ENCODE measurements around the gene MSX2. TPM values are rescaled to one million over a fixed set of nuclear protein-coding genes. Genes with fewer than 3 reads are reported as not detected.

The MSX2 gene
- total RNA-seq, 2 experiments from 2014 or later = not detected

- Histone ChIP-seq H3K4me1 (ENCODE audit: insufficient read depth, low read length, poor library complexity, severe bottlenecking) (no peaks in the 10 kb centered on the region), H3K27ac (ENCODE audit: low read depth, low read length, poor library complexity, severe bottlenecking) (no peak overlapping the region), H2AFZ (ENCODE audit: low read length) (no peak overlapping the region), H3K36me3 (ENCODE audit: insufficient read depth, low read length) (no peaks in the 10 kb centered on the region), H3K79me2 (ENCODE audit: insufficient read depth, low read depth, low read length) (no peaks in the 10 kb centered on the region), H3K4me2 (ENCODE audit: low read length) (no peak overlapping the region), H3K9me2 (ENCODE audit: insufficient read depth, low read length) (no peaks in the 10 kb centered on the region), H3K9me3 (ENCODE audit: low read length) (no peaks in the 10 kb centered on the region), H4K20me1 (ENCODE audit: insufficient read depth, low read length) (no peaks in the 10 kb centered on the region), H3K4me3 (ENCODE audit: low read depth, low read length, poor library complexity, severe bottlenecking) (no peak overlapping the region)
- DNase-seq (ENCODE audit: low spot score) = no peak
- TF ChIP-seq, protein P1, sequence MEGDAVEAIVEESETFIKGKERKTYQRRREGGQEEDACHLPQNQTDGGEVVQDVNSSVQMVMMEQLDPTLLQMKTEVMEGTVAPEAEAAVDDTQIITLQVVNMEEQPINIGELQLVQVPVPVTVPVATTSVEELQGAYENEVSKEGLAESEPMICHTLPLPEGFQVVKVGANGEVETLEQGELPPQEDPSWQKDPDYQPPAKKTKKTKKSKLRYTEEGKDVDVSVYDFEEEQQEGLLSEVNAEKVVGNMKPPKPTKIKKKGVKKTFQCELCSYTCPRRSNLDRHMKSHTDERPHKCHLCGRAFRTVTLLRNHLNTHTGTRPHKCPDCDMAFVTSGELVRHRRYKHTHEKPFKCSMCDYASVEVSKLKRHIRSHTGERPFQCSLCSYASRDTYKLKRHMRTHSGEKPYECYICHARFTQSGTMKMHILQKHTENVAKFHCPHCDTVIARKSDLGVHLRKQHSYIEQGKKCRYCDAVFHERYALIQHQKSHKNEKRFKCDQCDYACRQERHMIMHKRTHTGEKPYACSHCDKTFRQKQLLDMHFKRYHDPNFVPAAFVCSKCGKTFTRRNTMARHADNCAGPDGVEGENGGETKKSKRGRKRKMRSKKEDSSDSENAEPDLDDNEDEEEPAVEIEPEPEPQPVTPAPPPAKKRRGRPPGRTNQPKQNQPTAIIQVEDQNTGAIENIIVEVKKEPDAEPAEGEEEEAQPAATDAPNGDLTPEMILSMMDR (conservative IDR thresholded peaks at IDR 0.05; ENCODE audit: low read length) = no peak
- no peak for TF ChIP-seq EZH2phosphoT487 (IDR thresholded peaks at IDR 0.05; ENCODE audit: borderline replicate concordance, low read depth, low read length)
- intact Hi-C loops (cut with micrococcal nuclease; ENCODE audit: unreplicated experiment) = no loop called here
- ChIA-PET CTCF (ENCODE audit: unreplicated experiment) (no interaction called here), POLR2A (interaction anchor here (0.6 kb wide), 1 partner anchor 344 kb away, joined by 3 read pairs; no protein-coding TSS in a partner anchor)
- BruUV-seq (replicated peaks) = no TSS peak
These were observed 4.8 kb downstream of the MSX2 start for GRCh38 chr5:174729075-174729680.

GRCh38 chr5:174731214-174732035 lies 7.0 kb downstream of the MSX2 start:
- Histone ChIP-seq H3K9me3 (ENCODE audit: low read length) (no peaks in the 10 kb centered on the region), H3K9me2 (ENCODE audit: insufficient read depth, low read length) (no peaks in the 10 kb centered on the region), H4K20me1 (ENCODE audit: insufficient read depth, low read length) (no peaks in the 10 kb centered on the region), H3K4me1 (ENCODE audit: insufficient read depth, low read length, poor library complexity, severe bottlenecking) (no peaks in the 10 kb centered on the region), H3K79me2 (ENCODE audit: insufficient read depth, low read depth, low read length) (no peaks in the 10 kb centered on the region), H2AFZ (ENCODE audit: low read length) (no peak overlapping the region), H3K27ac (ENCODE audit: low read depth, low read length, poor library complexity, severe bottlenecking) (no peak overlapping the region), H3K4me3 (ENCODE audit: low read depth, low read length, poor library complexity, severe bottlenecking) (no peak overlapping the region), H3K36me3 (ENCODE audit: insufficient read depth, low read length) (no peaks in the 10 kb centered on the region), H3K4me2 (ENCODE audit: low read length) (no peak overlapping the region)
- no TSS peak for BruUV-seq (replicated peaks)
- no peak for TF ChIP-seq EZH2phosphoT487 (IDR thresholded peaks at IDR 0.05; ENCODE audit: borderline replicate concordance, low read depth, low read length)
- TF ChIP-seq, protein P1 (conservative IDR thresholded peaks at IDR 0.05; ENCODE audit: low read length) = no peak
- DNase-seq (ENCODE audit: low spot score) = no peak
- intact Hi-C loops (cut with micrococcal nuclease; ENCODE audit: unreplicated experiment) = no loop called here
- POLR2A ChIA-PET = no interaction called here
- CTCF ChIA-PET (ENCODE audit: unreplicated experiment) = no interaction called here

Measured in OCI-LY7 (cell line).